ENCODE results near the gene RASSF5. TPM values are rescaled to one million over a fixed set of nuclear protein-coding genes. Genes with fewer than 3 reads are reported as not detected.

RASSF5 gene
- polyA plus RNA-seq, 1 donor from 2014 or later: 4.0 TPM

- H3K27ac ChIP-seq (ENCODE audit: low read length): no peak overlapping the region
- no peaks in the 10 kb centered on the region for H3K9me2 ChIP-seq (ENCODE audit: insufficient read depth, low read length)
- no peak overlapping the region for H3K4me2 ChIP-seq (ENCODE audit: low read length)
- TF ChIP-seq TAF1 (IDR thresholded peaks at IDR 0.05; ENCODE audit: low read depth): no peak
- no peak for TF ChIP-seq RAD21 (conservative IDR thresholded peaks at IDR 0.05)
- no peak for TF ChIP-seq SMC3 (conservative IDR thresholded peaks at IDR 0.05; ENCODE audit: poor library complexity)
- TF ChIP-seq POLR2AphosphoS5 (IDR thresholded peaks at IDR 0.05): no peak
- TF ChIP-seq EP300 (conservative IDR thresholded peaks at IDR 0.05; ENCODE audit: poor library complexity, severe bottlenecking): no peak
- no peak for TF ChIP-seq CTCF (IDR thresholded peaks at IDR 0.05; ENCODE audit: poor library complexity, severe bottlenecking)
- no peak for TF ChIP-seq MXI1 (conservative IDR thresholded peaks at IDR 0.05; ENCODE audit: poor library complexity, severe bottlenecking)
- TF ChIP-seq EZH2 (IDR thresholded peaks at IDR 0.05; ENCODE audit: borderline replicate concordance, insufficient read depth, low read length, poor library complexity, severe bottlenecking): no peak
- no peak for TF ChIP-seq REST (IDR thresholded peaks at IDR 0.05; ENCODE audit: borderline replicate concordance)
- H3K9me3 ChIP-seq (ENCODE audit: low read length): no peaks in the 10 kb centered on the region
- no peak overlapping the region for H3K4me3 ChIP-seq (ENCODE audit: low read length)
- H3K27me3 ChIP-seq (ENCODE audit: insufficient read depth, low read depth, low read length): no peaks in the 10 kb centered on the region
- no peaks in the 10 kb centered on the region for H4K20me1 ChIP-seq (ENCODE audit: insufficient read depth)
- no peaks in the 10 kb centered on the region for H3F3A ChIP-seq (ENCODE audit: insufficient read depth, low read length, poor library complexity, severe bottlenecking)
- no peaks in the 10 kb centered on the region for H3K79me2 ChIP-seq (replicated peaks; ENCODE audit: insufficient read depth, low read length)
- H3K36me3 ChIP-seq (ENCODE audit: insufficient read depth, low read length): no peaks in the 10 kb centered on the region
- no peak overlapping the region for H3K9ac ChIP-seq (ENCODE audit: low read length)
- H2AFZ ChIP-seq (ENCODE audit: low read depth, low read length): no peak overlapping the region
Observed at GRCh38 chr1:206573319-206573718, 66.0 kb downstream of the RASSF5 start.

GRCh38 chr1:206573762-206574161, 66.4 kb downstream of the RASSF5 start:
- Histone ChIP-seq H4K20me1 (ENCODE audit: insufficient read depth) (no peaks in the 10 kb centered on the region), H3K9me3 (ENCODE audit: low read length) (no peaks in the 10 kb centered on the region), H3K27ac (ENCODE audit: low read length) (no peak overlapping the region), H3K9me2 (ENCODE audit: insufficient read depth, low read length) (no peaks in the 10 kb centered on the region), H3K9ac (ENCODE audit: low read length) (no peak overlapping the region), H3K4me3 (ENCODE audit: low read length) (no peak overlapping the region), H3K27me3 (ENCODE audit: insufficient read depth, low read depth, low read length) (no peaks in the 10 kb centered on the region), H3K79me2 (replicated peaks; ENCODE audit: insufficient read depth, low read length) (no peaks in the 10 kb centered on the region), H2AFZ (ENCODE audit: low read depth, low read length) (no peak overlapping the region), H3K36me3 (ENCODE audit: insufficient read depth, low read length) (no peaks in the 10 kb centered on the region), H3K4me2 (ENCODE audit: low read length) (no peak overlapping the region), H3F3A (ENCODE audit: insufficient read depth, low read length, poor library complexity, severe bottlenecking) (no peaks in the 10 kb centered on the region)
- TF ChIP-seq POLR2AphosphoS5 (IDR thresholded peaks at IDR 0.05): no peak
- no peak for TF ChIP-seq SMC3 (conservative IDR thresholded peaks at IDR 0.05; ENCODE audit: poor library complexity)
- no peak for TF ChIP-seq CTCF (IDR thresholded peaks at IDR 0.05; ENCODE audit: poor library complexity, severe bottlenecking)
- no peak for TF ChIP-seq RAD21 (conservative IDR thresholded peaks at IDR 0.05)
- TF ChIP-seq EZH2 (IDR thresholded peaks at IDR 0.05; ENCODE audit: borderline replicate concordance, insufficient read depth, low read length, poor library complexity, severe bottlenecking): no peak
- TF ChIP-seq MXI1 (conservative IDR thresholded peaks at IDR 0.05; ENCODE audit: poor library complexity, severe bottlenecking): no peak
- no peak for TF ChIP-seq EP300 (conservative IDR thresholded peaks at IDR 0.05; ENCODE audit: poor library complexity, severe bottlenecking)
- TF ChIP-seq TAF1 (IDR thresholded peaks at IDR 0.05; ENCODE audit: low read depth): no peak
- no peak for TF ChIP-seq REST (IDR thresholded peaks at IDR 0.05; ENCODE audit: borderline replicate concordance)

Measured in neural cell (in vitro differentiated cells).